Cardiac muscle cell (in vitro differentiated cells and primary cell): ENCODE results near the gene HPRT1. TPM values are rescaled to one million over a fixed set of nuclear protein-coding genes. Genes with fewer than 3 reads are reported as not detected.

ENCODE experiments used
- DNase-seq, 2 donors: peaks; one replicate each; pipeline versions ENCODE4 v3.0.0 to v3.0.0-alpha.2; 2010 to 2017; ENCODE audit warnings: low read depth in 1 of 2, low spot score in 1 of 2
- H3K27ac ChIP-seq: fragments of 200-600 bp; sonication (generic); 2 replicates; pipeline ENCODE4 v1.5.1; 2016
- H3K27me3 ChIP-seq: fragments of 200-600 bp; sonication (generic); 2 replicates; pipeline ENCODE4 v1.6.0; 2016; ENCODE audit warnings: control low read depth
- H3K36me3 ChIP-seq: fragments of 200-600 bp; sonication (generic); 2 replicates; pipeline ENCODE4 v1.5.1; 2016; ENCODE audit warnings: control low read depth
- H3K4me1 ChIP-seq: fragments of 200-600 bp; sonication (generic); 2 replicates; pipeline ENCODE4 v1.8.1; 2017; ENCODE audit warnings: low read depth, mild to moderate bottlenecking, mixed run types
- H3K4me3 ChIP-seq: fragments of 200-600 bp; sonication (generic); 2 replicates; pipeline ENCODE4 v1.5.1; 2016; ENCODE audit warnings: mild to moderate bottlenecking
- H3K9me3 ChIP-seq: fragments of 200-600 bp; sonication (generic); 2 replicates; pipeline ENCODE4 v1.5.1; 2017; ENCODE audit warnings: low read depth, mild to moderate bottlenecking, control low read depth
- polyA plus RNA-seq: library from polyadenylated mRNA; unstranded; fragments of >200 nt; fragmentation: Nextera tagmentation; extraction: Ambion mirVana; gene quantifications from 2 replicates; pipeline ENCODE4 v1.2.1, GENCODE V29; 2016
- total RNA-seq: library from RNA; depleted of rRNA; stranded (reverse); fragments of >200 nt; gene quantifications from 2 replicates; pipeline ENCODE4 v1.2.3, GENCODE V29; 2016
- TF ChIP-seq, protein P1 (sequence below): IDR thresholded peaks from 2 replicates; pipeline ENCODE4 v1.5.1; 2012; ENCODE audit warnings: low read depth, mild to moderate bottlenecking, low read length

Gene HPRT1
- total and polyA plus RNA-seq, 2 experiments from 2014 or later = 7.0 to 73.9 TPM

DNA sequence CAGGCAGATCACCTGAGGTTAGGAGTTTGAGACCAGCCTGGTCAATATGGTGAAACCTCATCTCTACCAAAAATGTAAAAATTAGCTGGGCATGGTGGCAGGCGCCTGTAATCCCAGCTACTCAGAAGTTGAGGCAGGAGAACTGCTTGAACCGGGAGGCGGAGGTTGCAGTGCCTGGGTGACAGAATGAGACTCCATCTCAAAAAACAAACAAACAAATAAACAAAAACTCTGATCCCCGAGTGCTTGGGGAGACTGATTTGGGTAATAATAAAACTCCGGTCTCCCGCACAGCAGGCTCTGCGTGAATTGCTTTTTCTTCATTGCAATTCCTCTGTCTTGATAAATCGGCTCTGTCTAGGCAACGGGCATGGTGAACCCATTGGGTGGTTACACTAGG is 73.4 kb downstream of the HPRT1 start:
- peaks cover 17% of the 10 kb centered on the region for H3K4me1 ChIP-seq
- no peaks in the 10 kb centered on the region for H3K27me3 ChIP-seq
- no peak overlapping the region for H3K27ac ChIP-seq
- H3K4me3 ChIP-seq = no peak overlapping the region
- no peak for DNase-seq
- no peaks in the 10 kb centered on the region for H3K36me3 ChIP-seq
- no peaks in the 10 kb centered on the region for H3K9me3 ChIP-seq
- TF ChIP-seq, protein P1, sequence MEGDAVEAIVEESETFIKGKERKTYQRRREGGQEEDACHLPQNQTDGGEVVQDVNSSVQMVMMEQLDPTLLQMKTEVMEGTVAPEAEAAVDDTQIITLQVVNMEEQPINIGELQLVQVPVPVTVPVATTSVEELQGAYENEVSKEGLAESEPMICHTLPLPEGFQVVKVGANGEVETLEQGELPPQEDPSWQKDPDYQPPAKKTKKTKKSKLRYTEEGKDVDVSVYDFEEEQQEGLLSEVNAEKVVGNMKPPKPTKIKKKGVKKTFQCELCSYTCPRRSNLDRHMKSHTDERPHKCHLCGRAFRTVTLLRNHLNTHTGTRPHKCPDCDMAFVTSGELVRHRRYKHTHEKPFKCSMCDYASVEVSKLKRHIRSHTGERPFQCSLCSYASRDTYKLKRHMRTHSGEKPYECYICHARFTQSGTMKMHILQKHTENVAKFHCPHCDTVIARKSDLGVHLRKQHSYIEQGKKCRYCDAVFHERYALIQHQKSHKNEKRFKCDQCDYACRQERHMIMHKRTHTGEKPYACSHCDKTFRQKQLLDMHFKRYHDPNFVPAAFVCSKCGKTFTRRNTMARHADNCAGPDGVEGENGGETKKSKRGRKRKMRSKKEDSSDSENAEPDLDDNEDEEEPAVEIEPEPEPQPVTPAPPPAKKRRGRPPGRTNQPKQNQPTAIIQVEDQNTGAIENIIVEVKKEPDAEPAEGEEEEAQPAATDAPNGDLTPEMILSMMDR = no peak

DNA sequence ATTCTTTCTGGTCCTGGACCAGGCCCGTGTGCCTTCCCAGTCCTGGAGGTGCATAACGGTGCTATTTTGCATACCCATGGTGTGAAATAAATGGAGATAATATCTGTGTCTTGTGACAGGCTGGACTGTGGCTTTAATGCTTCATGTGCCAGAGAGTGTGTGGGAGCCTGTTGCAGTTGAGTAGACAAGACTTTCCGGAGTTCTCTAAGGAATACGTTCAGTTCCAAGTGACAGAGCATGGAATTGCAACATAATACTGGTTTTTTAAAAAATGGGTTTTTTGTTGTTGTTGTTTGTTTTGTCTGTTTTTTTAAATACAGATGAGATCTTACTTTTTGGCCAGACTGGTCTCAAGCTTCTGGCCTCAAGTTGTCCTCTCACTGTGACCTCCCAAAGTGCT is 74.0 kb downstream of the HPRT1 start:
- Histone ChIP-seq H3K9me3 (no peaks in the 10 kb centered on the region), H3K36me3 (no peaks in the 10 kb centered on the region), H3K27ac (no peak overlapping the region), H3K4me1 (peaks cover 22% of the 10 kb centered on the region), H3K27me3 (no peaks in the 10 kb centered on the region), H3K4me3 (no peak overlapping the region)
- TF ChIP-seq, protein P1 = no peak
- peak in 1 of 2 donors; percentile 35 for DNase-seq

GRCh38 chrX:134537179-134537955 is 77.4 kb downstream of the HPRT1 start:
- Histone ChIP-seq H3K4me1 (peaks cover 22% of the 10 kb centered on the region), H3K27me3 (no peaks in the 10 kb centered on the region), H3K27ac (peak overlapping the region; percentile 89), H3K4me3 (no peak overlapping the region), H3K9me3 (no peaks in the 10 kb centered on the region), H3K36me3 (no peaks in the 10 kb centered on the region)
- peak in 1 of 2 donors; percentile 85 for DNase-seq
- TF ChIP-seq, protein P1 = no peak

DNA sequence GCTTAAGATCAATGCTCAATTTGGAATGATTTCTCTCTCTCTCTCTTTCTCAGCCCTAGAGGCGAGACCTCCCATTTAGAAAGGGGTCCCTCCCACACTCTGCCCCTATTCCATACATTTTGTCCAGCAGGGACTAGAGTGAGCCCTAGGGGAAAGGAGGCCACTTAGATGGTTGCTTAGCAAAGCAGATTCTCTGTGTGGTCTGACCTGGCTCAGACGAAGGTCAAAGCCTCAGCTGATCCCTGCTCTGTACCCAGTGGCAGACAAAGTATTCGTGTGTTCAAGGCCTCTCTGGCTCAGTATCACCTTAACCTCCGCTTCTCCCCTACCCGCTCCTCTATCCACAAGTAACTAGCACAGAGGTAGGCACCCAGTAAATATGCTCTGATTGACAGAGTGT is 78.4 kb downstream of the HPRT1 start:
- H3K9me3 ChIP-seq = no peaks in the 10 kb centered on the region
- H3K4me1 ChIP-seq = peaks cover 22% of the 10 kb centered on the region
- H3K27me3 ChIP-seq = no peaks in the 10 kb centered on the region
- peak in 1 of 2 donors; percentile 55 for DNase-seq
- no peak overlapping the region for H3K4me3 ChIP-seq
- TF ChIP-seq, protein P1 = no peak
- H3K27ac ChIP-seq = peak overlapping the region; percentile 89
- H3K36me3 ChIP-seq = no peaks in the 10 kb centered on the region

- Histone ChIP-seq H3K27me3 (peaks cover 33% of the 10 kb centered on the region), H3K4me3 (no peak overlapping the region), H3K9me3 (no peaks in the 10 kb centered on the region), H3K27ac (no peak overlapping the region), H3K4me1 (peaks cover 20% of the 10 kb centered on the region), H3K36me3 (no peaks in the 10 kb centered on the region)
- TF ChIP-seq, protein P1 = no peak
- no peak for DNase-seq
These were observed 81.9 kb downstream of the HPRT1 start for GRCh38 chrX:134541906-134542305.
